Ishikawa (cell line): ENCODE measurements around the gene ZNF358.

ENCODE experiments used
- CEBPB ChIP-seq: IDR thresholded peaks from 2 replicates; pipeline ENCODE4 v1.6.1; 2012
- CREB1 ChIP-seq: IDR thresholded peaks from 2 replicates; pipeline ENCODE4 v1.6.1; 2012; ENCODE audit warnings: low read depth
- EGR1 ChIP-seq: IDR thresholded peaks from 2 replicates; pipeline ENCODE4 v1.6.1; 2012
- EP300 ChIP-seq: IDR thresholded peaks from 2 replicates; pipeline ENCODE4 v1.6.1; 2012; ENCODE audit warnings: borderline replicate concordance
- MAX ChIP-seq: IDR thresholded peaks from 2 replicates; pipeline ENCODE4 v1.6.1; 2012
- NFIC ChIP-seq: IDR thresholded peaks from 2 replicates; pipeline ENCODE4 v1.6.1; 2012
- RAD21 ChIP-seq: IDR thresholded peaks from 2 replicates; pipeline ENCODE4 v1.6.1; 2012; ENCODE audit warnings: low read depth
- REST ChIP-seq: IDR thresholded peaks from 2 replicates; pipeline ENCODE4 v1.6.1; 2012; ENCODE audit warnings: low read depth, mild to moderate bottlenecking
- TAF1 ChIP-seq: IDR thresholded peaks from 2 replicates; pipeline ENCODE4 v1.6.1; 2012; ENCODE audit warnings: low read depth, mild to moderate bottlenecking
- TCF12 ChIP-seq: IDR thresholded peaks from 2 replicates; pipeline ENCODE4 v1.6.1; 2012; ENCODE audit warnings: low read depth
- USF1 ChIP-seq: IDR thresholded peaks from 2 replicates; pipeline ENCODE4 v1.6.1; 2012

- no peak for TF ChIP-seq CEBPB
- no peak for TF ChIP-seq RAD21
- no peak for TF ChIP-seq EGR1
- no peak for TF ChIP-seq REST
- no peak for TF ChIP-seq MAX
- TF ChIP-seq EP300 = no peak
- no peak for TF ChIP-seq NFIC
- TF ChIP-seq CREB1 = no peak
- no peak for TF ChIP-seq TAF1
- no peak for TF ChIP-seq TCF12
- no peak for TF ChIP-seq USF1
These were observed 1.9 kb upstream of the ZNF358 start for GRCh38 chr19:7513809-7514642.
